Measurements from ENCODE around the gene NT5DC1.

The NT5DC1 gene

DNA sequence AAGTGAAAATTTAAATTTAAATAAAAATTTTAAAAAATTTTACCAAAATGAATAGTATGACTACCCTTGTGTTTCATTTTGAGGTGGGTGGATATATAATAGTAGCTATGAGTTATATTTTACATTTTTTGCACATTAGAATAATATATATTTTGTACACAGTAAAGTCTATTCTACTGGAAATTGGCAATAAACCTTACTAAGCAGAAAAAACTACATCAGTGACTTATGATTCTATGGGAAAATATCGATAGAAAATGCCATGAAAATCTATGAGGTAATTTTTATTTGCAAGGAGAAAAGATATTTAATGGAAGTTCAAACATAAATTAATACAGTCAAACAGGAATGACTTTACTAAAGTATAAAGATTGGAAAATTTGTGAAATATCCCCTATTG is 156.0 kb downstream of the NT5DC1 start:
- no peaks in the 10 kb centered on the region for H3K36me3 ChIP-seq (replicated peaks)
- in situ Hi-C loops (cut with HindIII; ENCODE audit: low pct_ligation_motif_present, low sequenced_read_pairs): no loop called here

DNA sequence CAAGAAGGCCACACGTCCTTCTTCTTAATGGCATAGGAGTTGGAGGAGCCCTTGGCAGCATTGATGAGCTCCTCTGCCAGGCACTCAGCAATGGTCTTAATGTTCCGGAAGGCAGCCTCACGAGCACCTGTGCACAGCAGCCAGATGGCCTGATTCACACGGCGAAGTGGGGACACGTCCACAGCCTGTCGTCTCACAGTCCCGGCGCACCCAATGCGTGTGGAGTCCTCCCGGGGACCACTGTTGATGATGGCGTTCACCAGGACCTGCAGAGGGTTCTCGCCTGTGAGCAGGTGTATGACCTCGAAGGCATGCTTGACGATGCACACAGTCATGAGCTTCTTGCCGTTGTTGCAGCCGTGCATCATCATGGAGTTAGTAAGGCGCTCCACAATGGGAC is 157.9 kb downstream of the NT5DC1 start:
- in situ Hi-C loops (cut with HindIII; ENCODE audit: low pct_ligation_motif_present, low sequenced_read_pairs): no loop called here
- H3K4me3 ChIP-seq (ENCODE audit: low read depth, low read length): no peak overlapping the region
- no peaks in the 10 kb centered on the region for H3K27me3 ChIP-seq (replicated peaks)
- no peak overlapping the region for H3K27ac ChIP-seq
- TF ChIP-seq, protein P1, sequence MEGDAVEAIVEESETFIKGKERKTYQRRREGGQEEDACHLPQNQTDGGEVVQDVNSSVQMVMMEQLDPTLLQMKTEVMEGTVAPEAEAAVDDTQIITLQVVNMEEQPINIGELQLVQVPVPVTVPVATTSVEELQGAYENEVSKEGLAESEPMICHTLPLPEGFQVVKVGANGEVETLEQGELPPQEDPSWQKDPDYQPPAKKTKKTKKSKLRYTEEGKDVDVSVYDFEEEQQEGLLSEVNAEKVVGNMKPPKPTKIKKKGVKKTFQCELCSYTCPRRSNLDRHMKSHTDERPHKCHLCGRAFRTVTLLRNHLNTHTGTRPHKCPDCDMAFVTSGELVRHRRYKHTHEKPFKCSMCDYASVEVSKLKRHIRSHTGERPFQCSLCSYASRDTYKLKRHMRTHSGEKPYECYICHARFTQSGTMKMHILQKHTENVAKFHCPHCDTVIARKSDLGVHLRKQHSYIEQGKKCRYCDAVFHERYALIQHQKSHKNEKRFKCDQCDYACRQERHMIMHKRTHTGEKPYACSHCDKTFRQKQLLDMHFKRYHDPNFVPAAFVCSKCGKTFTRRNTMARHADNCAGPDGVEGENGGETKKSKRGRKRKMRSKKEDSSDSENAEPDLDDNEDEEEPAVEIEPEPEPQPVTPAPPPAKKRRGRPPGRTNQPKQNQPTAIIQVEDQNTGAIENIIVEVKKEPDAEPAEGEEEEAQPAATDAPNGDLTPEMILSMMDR (IDR thresholded peaks at IDR 0.05; ENCODE audit: low read depth, low read length, missing control alignments): no peak
- no peaks in the 10 kb centered on the region for H3K36me3 ChIP-seq (replicated peaks)
- no peak for DNase-seq

More for the DNA sequence above, 156.0 kb downstream of the NT5DC1 start:
- H3K27ac ChIP-seq: no peak overlapping the region
- TF ChIP-seq, protein P1 (IDR thresholded peaks at IDR 0.05; ENCODE audit: low read depth, low read length, missing control alignments): no peak
- no peak for DNase-seq
- H3K27me3 ChIP-seq (replicated peaks): no peaks in the 10 kb centered on the region
- no peak overlapping the region for H3K4me3 ChIP-seq (ENCODE audit: low read depth, low read length)

GRCh38 chr6:116263353-116263752 is 162.7 kb downstream of the NT5DC1 start:
- H3K36me3 ChIP-seq (replicated peaks): no peaks in the 10 kb centered on the region
- H3K4me3 ChIP-seq (ENCODE audit: low read depth, low read length): no peak overlapping the region
- no peak overlapping the region for H3K27ac ChIP-seq
- no peaks in the 10 kb centered on the region for H3K27me3 ChIP-seq (replicated peaks)
- in situ Hi-C loops (cut with HindIII; ENCODE audit: low pct_ligation_motif_present, low sequenced_read_pairs): no loop called here
- DNase-seq: no peak
- TF ChIP-seq, protein P1 (IDR thresholded peaks at IDR 0.05; ENCODE audit: low read depth, low read length, missing control alignments): no peak

DNA sequence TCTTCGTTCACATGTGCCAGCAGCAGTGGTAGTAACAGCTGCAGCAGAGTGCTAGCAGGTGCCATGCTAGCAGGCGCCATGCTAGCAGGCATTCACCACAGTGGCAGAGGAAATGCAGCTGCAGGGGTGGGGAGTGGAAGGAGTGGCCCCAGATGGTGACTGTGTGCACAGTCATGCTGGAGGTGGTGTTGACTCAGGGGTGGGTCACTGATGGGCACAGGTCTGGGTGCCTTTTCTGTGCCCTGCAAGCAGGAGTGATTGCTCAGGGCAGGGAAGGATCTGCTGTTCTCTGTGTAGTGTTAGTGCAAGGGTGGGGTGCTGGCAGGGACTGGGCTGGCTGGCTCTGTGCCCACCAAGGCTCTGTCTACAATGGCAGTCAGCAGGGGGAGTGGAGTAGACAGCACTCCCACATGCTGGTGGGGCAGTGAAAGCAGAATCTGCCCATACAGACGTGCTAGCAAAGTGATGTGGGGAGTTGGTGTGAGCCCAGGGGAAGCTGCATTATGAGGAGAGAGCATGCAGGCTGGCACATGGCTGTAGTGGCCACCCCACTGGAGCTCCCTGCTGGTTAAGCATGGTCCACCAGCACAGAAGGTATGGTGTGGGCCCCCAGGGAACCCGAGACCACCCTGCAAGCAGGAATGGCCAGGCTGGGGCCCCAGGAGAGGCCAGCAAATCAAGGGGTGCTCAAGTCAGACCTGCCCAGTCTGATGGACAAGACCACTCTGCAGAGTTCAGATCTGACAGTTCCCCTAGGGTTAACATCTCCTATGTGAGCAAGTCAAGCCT is 164.6 kb downstream of the NT5DC1 start:
- DNase-seq: no peak
- TF ChIP-seq, protein P1 (IDR thresholded peaks at IDR 0.05; ENCODE audit: low read depth, low read length, missing control alignments): no peak
- in situ Hi-C loops (cut with HindIII; ENCODE audit: low pct_ligation_motif_present, low sequenced_read_pairs): no loop called here
- Histone ChIP-seq H3K27ac (no peak overlapping the region), H3K4me3 (ENCODE audit: low read depth, low read length) (no peak overlapping the region), H3K36me3 (replicated peaks) (no peaks in the 10 kb centered on the region), H3K27me3 (replicated peaks) (no peaks in the 10 kb centered on the region)

DNA sequence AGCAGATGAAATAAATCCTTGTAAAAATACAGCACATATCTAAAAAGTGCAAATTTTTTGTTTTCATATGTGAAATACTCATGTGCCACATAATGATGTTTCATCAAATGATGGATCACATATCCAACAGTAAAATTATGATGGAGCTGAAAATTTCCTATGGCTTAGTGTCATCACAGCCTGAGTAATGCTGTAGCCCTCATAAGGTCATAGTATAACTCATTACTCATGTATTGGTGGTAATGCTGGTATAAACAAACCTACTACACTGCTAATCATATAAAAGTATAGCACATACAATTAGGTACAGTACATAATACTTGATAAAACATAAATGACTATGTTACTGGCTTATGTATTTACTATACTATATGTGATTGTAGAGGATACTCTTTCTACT is 166.2 kb downstream of the NT5DC1 start:
- Histone ChIP-seq H3K27ac (peak overlapping the region; percentile 52), H3K4me3 (ENCODE audit: low read depth, low read length) (no peak overlapping the region), H3K27me3 (replicated peaks) (no peaks in the 10 kb centered on the region), H3K36me3 (replicated peaks) (no peaks in the 10 kb centered on the region)
- TF ChIP-seq, protein P1 (IDR thresholded peaks at IDR 0.05; ENCODE audit: low read depth, low read length, missing control alignments): no peak
- in situ Hi-C loops (cut with HindIII; ENCODE audit: low pct_ligation_motif_present, low sequenced_read_pairs): no loop called here
- DNase-seq: no peak

Data from brain microvascular endothelial cell (primary cell).